HepG2 (cell line): Measurements from ENCODE around the gene B3GNT7. TPM values are rescaled to one million over a fixed set of nuclear protein-coding genes. Genes with fewer than 3 reads are reported as not detected.

Experiments
- FOXC1 ChIP-seq: sonication (generic); formaldehyde crosslinking; IDR thresholded peaks from 2 replicates; pipeline ENCODE4 v1.8.0; 2022; ENCODE audit warnings: mild to moderate bottlenecking, missing genetic modification reagents, borderline replicate concordance
- KLF11 ChIP-seq: IDR thresholded peaks from 2 replicates; pipeline ENCODE4 v1.6.1; 2016; ENCODE audit warnings: missing compliant biosample characterization
- LCORL ChIP-seq, 2 experiments: fragments of 450-650 bp in 1 of 2; sonication (generic) in 1 of 2; formaldehyde crosslinking in 1 of 2; IDR thresholded peaks; 2 replicates each; pipeline versions ENCODE4 v1.5.0 to v1.6.1; 2017 to 2020; ENCODE audit warnings: antibody characterized with exemption in 1 of 2, missing genetic modification reagents in 1 of 2
- MAFF ChIP-seq: IDR thresholded peaks from 2 replicates; pipeline ENCODE4 v1.6.1; 2011; ENCODE audit warnings: low read depth, low read length, improper control_type of control experiment
- SMARCE1 ChIP-seq: fragments of 450-650 bp; IDR thresholded peaks from 2 replicates; pipeline ENCODE4 v1.6.1; 2017; ENCODE audit warnings: borderline replicate concordance
- TOE1 ChIP-seq: sonication (generic); formaldehyde crosslinking; IDR thresholded peaks from 2 replicates; pipeline ENCODE4 v1.4.0; 2020; ENCODE audit warnings: mild to moderate bottlenecking, missing genetic modification reagents
- ZBTB38 ChIP-seq: sonication (generic); formaldehyde crosslinking; IDR thresholded peaks from 2 replicates; pipeline ENCODE4 v1.5.1; 2020; ENCODE audit warnings: mild to moderate bottlenecking, missing genetic modification reagents
- ZNF34 ChIP-seq: sonication (generic); formaldehyde crosslinking; IDR thresholded peaks from 2 replicates; pipeline ENCODE4 v1.4.0; 2020; ENCODE audit warnings: mild to moderate bottlenecking, missing genetic modification reagents, borderline replicate concordance
- polyA plus RNA-seq, 8 experiments: library from polyadenylated mRNA; depleted of rRNA in 3 of 8; stranded (reverse) in 7 of 8; unstranded in 1 of 8; fragments of >200 nt; fragmentation: Illumina TruSeq in 4 of 8; extraction: Trizol in 4 of 8; gene quantifications; 2 replicates each; pipeline versions ENCODE4 v1.2.1 to v1.2.3, GENCODE V29; 2011 to 2016; ENCODE audit warnings: low read depth in 4 of 8, missing spikeins in 1 of 8, mixed read lengths in 1 of 8; ENCODE audit not compliant: insufficient read depth in 1 of 8
- total RNA-seq, 5 experiments: library from RNA; depleted of rRNA; stranded (reverse); fragments of >200 nt; fragmentation: Illumina TruSeq; extraction: Trizol; gene quantifications; 2 replicates each; pipeline ENCODE4 v1.2.3, GENCODE V29; 2016; ENCODE audit warnings: low read depth in 1 of 5
- TF ChIP-seq, protein P1 (sequence below), 2 experiments: sonication (generic) in 1 of 2; formaldehyde crosslinking in 1 of 2; IDR thresholded peaks; 2 replicates each; pipeline versions ENCODE4 v1.4.0 to v1.6.1; 2016 to 2020; ENCODE audit warnings: borderline replicate concordance in 1 of 2, low read depth in 1 of 2, mild to moderate bottlenecking in 1 of 2, missing genetic modification reagents in 1 of 2
- TF ChIP-seq, protein P2 (sequence below): sonication (generic); formaldehyde crosslinking; IDR thresholded peaks from 2 replicates; pipeline ENCODE4 v1.4.0; 2020; ENCODE audit warnings: missing genetic modification reagents; ENCODE audit errors: not compliant biosample characterization
- TF ChIP-seq, protein P3 (sequence below): sonication (generic); formaldehyde crosslinking; IDR thresholded peaks from 2 replicates; pipeline ENCODE4 v1.4.0; 2020; ENCODE audit warnings: missing genetic modification reagents
- TF ChIP-seq, protein P4 (sequence below): sonication (generic); formaldehyde crosslinking; IDR thresholded peaks from 2 replicates; pipeline ENCODE4 v1.4.0; 2020; ENCODE audit warnings: mild to moderate bottlenecking, missing genetic modification reagents
- TF ChIP-seq, protein P5 (sequence below): sonication (generic); formaldehyde crosslinking; IDR thresholded peaks from 2 replicates; pipeline ENCODE4 v1.4.0; 2020; ENCODE audit warnings: mild to moderate bottlenecking, missing genetic modification reagents
- TF ChIP-seq, protein P6 (sequence below): sonication (generic); formaldehyde crosslinking; IDR thresholded peaks from 2 replicates; pipeline ENCODE4 v1.4.0; 2020; ENCODE audit warnings: missing genetic modification reagents

Gene B3GNT7
- total and polyA plus RNA-seq, 2 of the 13 experiments (the other 11 are each of a cell fraction or from before 2014, with no cell fraction given): 0.04 to 0.24 TPM

DNA sequence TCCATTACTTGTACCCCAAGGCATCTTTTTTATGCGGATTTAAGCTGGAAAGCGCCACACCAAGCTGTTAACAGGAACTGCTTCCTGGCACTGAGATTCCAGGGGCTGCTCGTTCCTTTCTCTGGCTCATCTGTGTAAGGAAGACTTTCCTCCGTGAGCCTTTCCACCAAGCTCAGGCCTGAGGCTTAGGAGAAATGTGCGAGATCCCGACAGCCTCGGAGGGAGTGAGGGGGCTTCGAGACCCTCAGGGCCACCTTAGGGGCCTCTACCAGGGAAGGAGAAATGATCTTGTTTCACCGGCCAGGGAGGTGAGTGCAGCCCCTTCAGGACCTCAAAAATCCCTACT lies 17.1 kb downstream of the B3GNT7 start (continued):
- TF ChIP-seq, protein P1, sequence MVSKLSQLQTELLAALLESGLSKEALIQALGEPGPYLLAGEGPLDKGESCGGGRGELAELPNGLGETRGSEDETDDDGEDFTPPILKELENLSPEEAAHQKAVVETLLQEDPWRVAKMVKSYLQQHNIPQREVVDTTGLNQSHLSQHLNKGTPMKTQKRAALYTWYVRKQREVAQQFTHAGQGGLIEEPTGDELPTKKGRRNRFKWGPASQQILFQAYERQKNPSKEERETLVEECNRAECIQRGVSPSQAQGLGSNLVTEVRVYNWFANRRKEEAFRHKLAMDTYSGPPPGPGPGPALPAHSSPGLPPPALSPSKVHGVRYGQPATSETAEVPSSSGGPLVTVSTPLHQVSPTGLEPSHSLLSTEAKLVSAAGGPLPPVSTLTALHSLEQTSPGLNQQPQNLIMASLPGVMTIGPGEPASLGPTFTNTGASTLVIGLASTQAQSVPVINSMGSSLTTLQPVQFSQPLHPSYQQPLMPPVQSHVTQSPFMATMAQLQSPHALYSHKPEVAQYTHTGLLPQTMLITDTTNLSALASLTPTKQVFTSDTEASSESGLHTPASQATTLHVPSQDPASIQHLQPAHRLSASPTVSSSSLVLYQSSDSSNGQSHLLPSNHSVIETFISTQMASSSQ (IDR thresholded peaks at IDR 0.05; ENCODE audit: low read depth): no peak
- TF ChIP-seq, protein P1 (CRISPR knock-in tag; IDR thresholded peaks at IDR 0.05; ENCODE audit: borderline replicate concordance): no peak
- TF ChIP-seq ZNF34 (CRISPR knock-in tag): no peak
- TF ChIP-seq, protein P2, sequence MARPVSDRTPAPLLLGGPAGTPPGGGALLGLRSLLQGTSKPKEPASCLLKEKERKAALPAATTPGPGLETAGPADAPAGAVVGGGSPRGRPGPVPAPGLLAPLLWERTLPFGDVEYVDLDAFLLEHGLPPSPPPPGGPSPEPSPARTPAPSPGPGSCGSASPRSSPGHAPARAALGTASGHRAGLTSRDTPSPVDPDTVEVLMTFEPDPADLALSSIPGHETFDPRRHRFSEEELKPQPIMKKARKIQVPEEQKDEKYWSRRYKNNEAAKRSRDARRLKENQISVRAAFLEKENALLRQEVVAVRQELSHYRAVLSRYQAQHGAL (CRISPR knock-in tag): no peak
- TF ChIP-seq TOE1 (CRISPR knock-in tag): no peak
- no peak for TF ChIP-seq LCORL (IDR thresholded peaks at IDR 0.05)
- no peak for TF ChIP-seq LCORL (CRISPR knock-in tag; IDR thresholded peaks at IDR 0.05)
- TF ChIP-seq, protein P3, sequence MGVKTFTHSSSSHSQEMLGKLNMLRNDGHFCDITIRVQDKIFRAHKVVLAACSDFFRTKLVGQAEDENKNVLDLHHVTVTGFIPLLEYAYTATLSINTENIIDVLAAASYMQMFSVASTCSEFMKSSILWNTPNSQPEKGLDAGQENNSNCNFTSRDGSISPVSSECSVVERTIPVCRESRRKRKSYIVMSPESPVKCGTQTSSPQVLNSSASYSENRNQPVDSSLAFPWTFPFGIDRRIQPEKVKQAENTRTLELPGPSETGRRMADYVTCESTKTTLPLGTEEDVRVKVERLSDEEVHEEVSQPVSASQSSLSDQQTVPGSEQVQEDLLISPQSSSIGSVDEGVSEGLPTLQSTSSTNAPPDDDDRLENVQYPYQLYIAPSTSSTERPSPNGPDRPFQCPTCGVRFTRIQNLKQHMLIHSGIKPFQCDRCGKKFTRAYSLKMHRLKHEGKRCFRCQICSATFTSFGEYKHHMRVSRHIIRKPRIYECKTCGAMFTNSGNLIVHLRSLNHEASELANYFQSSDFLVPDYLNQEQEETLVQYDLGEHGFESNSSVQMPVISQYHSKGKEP (CRISPR knock-in tag): no peak
- no peak for TF ChIP-seq ZBTB38 (CRISPR knock-in tag)
- TF ChIP-seq FOXC1 (CRISPR knock-in tag): no peak; the same call in 1 of the 2 replicates
- no peak for TF ChIP-seq MAFF
- TF ChIP-seq, protein P4, sequence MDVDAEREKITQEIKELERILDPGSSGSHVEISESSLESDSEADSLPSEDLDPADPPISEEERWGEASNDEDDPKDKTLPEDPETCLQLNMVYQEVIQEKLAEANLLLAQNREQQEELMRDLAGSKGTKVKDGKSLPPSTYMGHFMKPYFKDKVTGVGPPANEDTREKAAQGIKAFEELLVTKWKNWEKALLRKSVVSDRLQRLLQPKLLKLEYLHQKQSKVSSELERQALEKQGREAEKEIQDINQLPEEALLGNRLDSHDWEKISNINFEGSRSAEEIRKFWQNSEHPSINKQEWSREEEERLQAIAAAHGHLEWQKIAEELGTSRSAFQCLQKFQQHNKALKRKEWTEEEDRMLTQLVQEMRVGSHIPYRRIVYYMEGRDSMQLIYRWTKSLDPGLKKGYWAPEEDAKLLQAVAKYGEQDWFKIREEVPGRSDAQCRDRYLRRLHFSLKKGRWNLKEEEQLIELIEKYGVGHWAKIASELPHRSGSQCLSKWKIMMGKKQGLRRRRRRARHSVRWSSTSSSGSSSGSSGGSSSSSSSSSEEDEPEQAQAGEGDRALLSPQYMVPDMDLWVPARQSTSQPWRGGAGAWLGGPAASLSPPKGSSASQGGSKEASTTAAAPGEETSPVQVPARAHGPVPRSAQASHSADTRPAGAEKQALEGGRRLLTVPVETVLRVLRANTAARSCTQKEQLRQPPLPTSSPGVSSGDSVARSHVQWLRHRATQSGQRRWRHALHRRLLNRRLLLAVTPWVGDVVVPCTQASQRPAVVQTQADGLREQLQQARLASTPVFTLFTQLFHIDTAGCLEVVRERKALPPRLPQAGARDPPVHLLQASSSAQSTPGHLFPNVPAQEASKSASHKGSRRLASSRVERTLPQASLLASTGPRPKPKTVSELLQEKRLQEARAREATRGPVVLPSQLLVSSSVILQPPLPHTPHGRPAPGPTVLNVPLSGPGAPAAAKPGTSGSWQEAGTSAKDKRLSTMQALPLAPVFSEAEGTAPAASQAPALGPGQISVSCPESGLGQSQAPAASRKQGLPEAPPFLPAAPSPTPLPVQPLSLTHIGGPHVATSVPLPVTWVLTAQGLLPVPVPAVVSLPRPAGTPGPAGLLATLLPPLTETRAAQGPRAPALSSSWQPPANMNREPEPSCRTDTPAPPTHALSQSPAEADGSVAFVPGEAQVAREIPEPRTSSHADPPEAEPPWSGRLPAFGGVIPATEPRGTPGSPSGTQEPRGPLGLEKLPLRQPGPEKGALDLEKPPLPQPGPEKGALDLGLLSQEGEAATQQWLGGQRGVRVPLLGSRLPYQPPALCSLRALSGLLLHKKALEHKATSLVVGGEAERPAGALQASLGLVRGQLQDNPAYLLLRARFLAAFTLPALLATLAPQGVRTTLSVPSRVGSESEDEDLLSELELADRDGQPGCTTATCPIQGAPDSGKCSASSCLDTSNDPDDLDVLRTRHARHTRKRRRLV (CRISPR knock-in tag): no peak
- no peak for TF ChIP-seq KLF11 (CRISPR knock-in tag)
- TF ChIP-seq, protein P5, sequence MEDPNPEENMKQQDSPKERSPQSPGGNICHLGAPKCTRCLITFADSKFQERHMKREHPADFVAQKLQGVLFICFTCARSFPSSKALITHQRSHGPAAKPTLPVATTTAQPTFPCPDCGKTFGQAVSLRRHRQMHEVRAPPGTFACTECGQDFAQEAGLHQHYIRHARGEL (CRISPR knock-in tag): no peak; the same call in 1 of the 2 replicates
- TF ChIP-seq, protein P6, sequence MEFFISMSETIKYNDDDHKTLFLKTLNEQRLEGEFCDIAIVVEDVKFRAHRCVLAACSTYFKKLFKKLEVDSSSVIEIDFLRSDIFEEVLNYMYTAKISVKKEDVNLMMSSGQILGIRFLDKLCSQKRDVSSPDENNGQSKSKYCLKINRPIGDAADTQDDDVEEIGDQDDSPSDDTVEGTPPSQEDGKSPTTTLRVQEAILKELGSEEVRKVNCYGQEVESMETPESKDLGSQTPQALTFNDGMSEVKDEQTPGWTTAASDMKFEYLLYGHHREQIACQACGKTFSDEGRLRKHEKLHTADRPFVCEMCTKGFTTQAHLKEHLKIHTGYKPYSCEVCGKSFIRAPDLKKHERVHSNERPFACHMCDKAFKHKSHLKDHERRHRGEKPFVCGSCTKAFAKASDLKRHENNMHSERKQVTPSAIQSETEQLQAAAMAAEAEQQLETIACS: no peak
- TF ChIP-seq SMARCE1: no peak
